ENCODE data around the gene LPCAT1. TPM values are rescaled to one million over a fixed set of nuclear protein-coding genes. Genes with fewer than 3 reads are reported as not detected.

Gene LPCAT1
- total RNA-seq, 2 donors from 2014 or later, result 13.2 to 18.1 TPM

GRCh38 chr5:1565737-1566734 is 42.3 kb upstream of the LPCAT1 start:
- H3K36me3 ChIP-seq, result peaks cover 2% of the 10 kb centered on the region
- peaks cover 0 to 26% of the 10 kb centered on the region in 2 donors for H3K4me1 ChIP-seq
- H3K4me3 ChIP-seq, result no peak overlapping the region
- peak overlapping the region in 1 of 2 donors; percentile 0 for H3K27ac ChIP-seq
- TF ChIP-seq, protein P1, sequence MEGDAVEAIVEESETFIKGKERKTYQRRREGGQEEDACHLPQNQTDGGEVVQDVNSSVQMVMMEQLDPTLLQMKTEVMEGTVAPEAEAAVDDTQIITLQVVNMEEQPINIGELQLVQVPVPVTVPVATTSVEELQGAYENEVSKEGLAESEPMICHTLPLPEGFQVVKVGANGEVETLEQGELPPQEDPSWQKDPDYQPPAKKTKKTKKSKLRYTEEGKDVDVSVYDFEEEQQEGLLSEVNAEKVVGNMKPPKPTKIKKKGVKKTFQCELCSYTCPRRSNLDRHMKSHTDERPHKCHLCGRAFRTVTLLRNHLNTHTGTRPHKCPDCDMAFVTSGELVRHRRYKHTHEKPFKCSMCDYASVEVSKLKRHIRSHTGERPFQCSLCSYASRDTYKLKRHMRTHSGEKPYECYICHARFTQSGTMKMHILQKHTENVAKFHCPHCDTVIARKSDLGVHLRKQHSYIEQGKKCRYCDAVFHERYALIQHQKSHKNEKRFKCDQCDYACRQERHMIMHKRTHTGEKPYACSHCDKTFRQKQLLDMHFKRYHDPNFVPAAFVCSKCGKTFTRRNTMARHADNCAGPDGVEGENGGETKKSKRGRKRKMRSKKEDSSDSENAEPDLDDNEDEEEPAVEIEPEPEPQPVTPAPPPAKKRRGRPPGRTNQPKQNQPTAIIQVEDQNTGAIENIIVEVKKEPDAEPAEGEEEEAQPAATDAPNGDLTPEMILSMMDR (IDR thresholded peaks at IDR 0.05), result no peak
- DNase-seq (ENCODE audit: low spot score), result no peak
- H3K27me3 ChIP-seq, result no peaks in the 10 kb centered on the region
- H3K9me3 ChIP-seq, result no peaks in the 10 kb centered on the region

DNA sequence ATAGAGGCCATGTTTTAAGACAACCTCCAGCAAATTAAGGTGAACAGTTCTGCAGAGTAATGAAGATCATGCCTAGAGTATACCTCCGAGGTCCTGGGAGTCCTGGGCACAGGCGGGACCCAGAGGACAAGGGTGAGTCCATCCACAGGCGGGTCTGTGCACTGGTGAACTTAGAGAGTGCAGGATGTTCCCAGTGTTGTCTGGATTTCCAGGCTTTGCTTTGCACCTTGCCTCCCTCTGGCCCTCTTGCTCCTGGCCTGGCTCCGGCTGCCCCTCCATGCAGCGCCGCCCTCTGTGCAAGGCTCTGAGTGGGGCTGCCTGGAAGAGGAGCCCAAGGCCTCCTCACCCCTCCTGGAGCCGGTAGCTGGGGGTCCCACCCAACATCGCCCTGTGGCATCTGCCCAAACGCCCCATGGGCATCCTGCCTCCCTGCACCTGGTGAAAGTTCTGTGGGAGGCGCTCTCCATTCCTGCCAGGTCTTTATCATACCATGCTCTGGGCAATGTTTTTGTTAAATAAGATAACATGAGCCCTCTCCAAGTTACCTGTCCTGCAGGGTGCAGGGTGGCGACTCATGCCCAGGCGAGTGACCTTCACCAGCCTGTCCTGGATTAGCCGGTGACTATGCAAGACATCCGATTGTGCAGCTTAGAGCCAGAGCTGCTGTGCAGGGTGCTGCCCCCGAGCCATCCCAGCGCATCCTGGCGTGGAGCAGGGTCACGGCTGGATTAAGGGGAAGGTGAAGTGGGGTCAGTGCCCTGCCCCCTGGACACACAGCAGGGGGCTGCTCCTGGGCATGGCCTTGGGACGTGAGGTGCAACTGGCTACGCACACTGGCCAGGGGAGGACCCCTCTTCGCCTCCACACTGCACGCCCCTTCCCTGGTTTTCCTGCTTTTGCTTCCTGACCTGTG is 41.3 kb upstream of the LPCAT1 start:
- no peak for DNase-seq (ENCODE audit: low spot score)
- Histone ChIP-seq H3K4me1 (peaks cover 0 to 26% of the 10 kb centered on the region in 2 donors), H3K36me3 (no peaks in the 10 kb centered on the region), H3K9me3 (no peaks in the 10 kb centered on the region), H3K27ac (no peak overlapping the region), H3K27me3 (no peaks in the 10 kb centered on the region), H3K4me3 (no peak overlapping the region)
- TF ChIP-seq, protein P1 (IDR thresholded peaks at IDR 0.05), result no peak

DNA sequence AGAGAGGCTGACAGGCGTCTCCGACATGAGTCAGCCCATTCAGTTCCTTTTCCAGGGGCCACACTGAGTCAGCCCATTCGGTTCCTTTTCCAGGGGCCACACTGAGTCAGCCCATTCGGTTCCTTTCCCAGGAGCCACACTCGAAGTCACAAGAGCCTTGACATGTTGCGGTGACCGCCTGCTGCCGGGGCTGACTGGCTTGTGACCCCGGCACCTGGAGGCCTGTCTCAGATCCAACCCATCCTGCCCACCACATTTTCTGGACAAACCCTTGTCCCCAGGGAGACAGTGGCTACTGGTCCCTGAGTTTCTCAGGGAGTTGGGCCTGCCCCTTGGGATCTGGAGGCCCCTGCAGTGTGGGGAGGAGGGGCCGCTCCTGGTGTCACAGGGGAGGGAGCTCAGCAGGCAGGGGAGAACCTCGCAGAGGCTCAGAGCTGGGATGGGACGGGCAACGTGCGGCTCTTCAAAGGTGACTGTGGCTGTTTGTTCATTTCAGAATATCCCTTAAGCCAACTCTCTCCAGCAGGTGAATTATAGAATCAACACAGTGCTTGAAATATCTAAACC is 40.5 kb upstream of the LPCAT1 start:
- DNase-seq (ENCODE audit: low spot score), result peak; percentile 70
- Histone ChIP-seq H3K27ac (no peak overlapping the region), H3K4me1 (peaks cover 0 to 26% of the 10 kb centered on the region in 2 donors), H3K27me3 (no peaks in the 10 kb centered on the region), H3K9me3 (no peaks in the 10 kb centered on the region), H3K36me3 (no peaks in the 10 kb centered on the region), H3K4me3 (no peak overlapping the region)
- TF ChIP-seq, protein P1 (IDR thresholded peaks at IDR 0.05), result no peak

- no peak overlapping the region for H3K27ac ChIP-seq
- DNase-seq (ENCODE audit: low spot score), result no peak
- peaks cover 0 to 26% of the 10 kb centered on the region in 2 donors for H3K4me1 ChIP-seq
- TF ChIP-seq, protein P1 (IDR thresholded peaks at IDR 0.05), result no peak
- H3K9me3 ChIP-seq, result no peaks in the 10 kb centered on the region
- H3K27me3 ChIP-seq, result no peaks in the 10 kb centered on the region
- H3K4me3 ChIP-seq, result no peak overlapping the region
- H3K36me3 ChIP-seq, result no peaks in the 10 kb centered on the region
Measured at GRCh38 chr5:1563617-1564181, 39.9 kb upstream of the LPCAT1 start.

DNA sequence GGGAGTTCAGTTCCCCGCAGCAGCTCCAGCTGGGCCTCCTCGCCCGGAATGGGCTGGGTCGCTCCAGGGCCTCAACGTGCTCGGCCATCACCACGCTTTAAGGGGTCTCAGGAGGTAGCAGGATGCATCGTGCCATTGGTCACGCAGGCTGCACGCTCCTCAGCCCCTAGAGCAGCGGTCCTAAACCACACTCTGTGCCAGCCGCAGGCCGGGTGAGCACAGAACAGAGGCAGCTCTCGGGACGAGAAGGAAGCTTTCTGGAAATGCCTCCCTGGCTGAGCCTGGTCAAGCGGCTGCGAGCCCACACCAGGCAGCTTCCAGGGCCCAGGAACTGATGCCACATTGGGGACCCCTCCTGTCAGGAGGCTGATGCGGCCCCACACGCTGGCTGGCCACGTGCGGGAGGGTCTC is 39.3 kb upstream of the LPCAT1 start:
- Histone ChIP-seq H3K4me1 (peaks cover 0 to 20% of the 10 kb centered on the region in 2 donors), H3K27ac (no peak overlapping the region), H3K4me3 (no peak overlapping the region), H3K27me3 (no peaks in the 10 kb centered on the region), H3K36me3 (no peaks in the 10 kb centered on the region), H3K9me3 (no peaks in the 10 kb centered on the region)
- TF ChIP-seq, protein P1 (IDR thresholded peaks at IDR 0.05), result no peak
- DNase-seq (ENCODE audit: low spot score), result no peak
